Dermis microvascular lymphatic vessel endothelial cell (primary cell): Measurements from ENCODE around the gene TPI1. TPM values are rescaled to one million over a fixed set of nuclear protein-coding genes. Genes with fewer than 3 reads are reported as not detected.
A peak's percentile ranks its signal among the peaks of the same experiment; 100 is the strongest.
"Not testable (repeated sequence)": the region's sequence is repeated elsewhere in the genome, so short reads cannot be mapped to it uniquely, and the experiment has no call there.

Experiments
- DNase-seq, 2 donors: peaks; one replicate each; pipeline versions ENCODE4 v3.0.0 to v3.0.0-alpha.2; 2010; ENCODE audit warnings: low read depth in 2 of 2
- total RNA-seq: library from RNA; depleted of rRNA; stranded (reverse); fragments of >200 nt; gene quantifications from 2 replicates; pipeline ENCODE4 v1.2.1, GENCODE V29; 2014

Gene TPI1
- total RNA-seq, 1 donor from 2014 or later = 977 TPM

- DNase-seq = no peak
Measured at GRCh38 chr12:6868211-6869048, 1.1 kb downstream of the TPI1 start.

GRCh38 chr12:6869049-6870021, 2.0 kb downstream of the TPI1 start:
- DNase-seq = peak; percentile 56 to 77

- not testable (repeated sequence) for DNase-seq
Measured at GRCh38 chr12:6870304-6870703, 3.0 kb downstream of the TPI1 start.

GRCh38 chr12:6871052-6871957, 4.0 kb downstream of the TPI1 start:
- no peak for DNase-seq

GRCh38 chr12:6872073-6873048, 5.0 kb downstream of the TPI1 start:
- peak in 1 of 2 donors; percentile 76 for DNase-seq

- DNase-seq = peak; percentile 82 to 95
Measured at GRCh38 chr12:6873094-6874014, 6.0 kb downstream of the TPI1 start, which contains the start of gene SPSB2. Gene SPSB2, minus strand, starts transcription at chr12:6873303. Its CDS starts 402 bp downstream, at chr12:6872901.

- not testable (repeated sequence) for DNase-seq
Measured at GRCh38 chr12:6874015-6874368, 6.7 kb downstream of the TPI1 start.

- DNase-seq = not testable (repeated sequence)
Measured at GRCh38 chr12:6879824-6880223, 12.5 kb downstream of the TPI1 start.

GRCh38 chr12:6883252-6883651, 15.9 kb downstream of the TPI1 start:
- DNase-seq = no peak

- no peak for DNase-seq
Measured at GRCh38 chr12:6883683-6884082, 16.4 kb downstream of the TPI1 start.

GRCh38 chr12:6884539-6884938, 17.2 kb downstream of the TPI1 start:
- DNase-seq = no peak

GRCh38 chr12:6886206-6886999, 19.1 kb downstream of the TPI1 start:
- DNase-seq = not testable (repeated sequence)

- DNase-seq = no peak
Measured at GRCh38 chr12:6887460-6887859, 20.1 kb downstream of the TPI1 start.

GRCh38 chr12:6888360-6888759, 21.0 kb downstream of the TPI1 start:
- DNase-seq = no peak

GRCh38 chr12:6888794-6889193, 21.5 kb downstream of the TPI1 start:
- not testable (repeated sequence) for DNase-seq

- DNase-seq = not testable (repeated sequence)
Measured at GRCh38 chr12:6889775-6890573, 22.6 kb downstream of the TPI1 start.
